ENCODE results near the gene ABCC4. TPM values are rescaled to one million over a fixed set of nuclear protein-coding genes. Genes with fewer than 3 reads are reported as not detected.

Gene ABCC4
- total RNA-seq, 1 experiment from 2014 or later = 32.3 TPM

DNA sequence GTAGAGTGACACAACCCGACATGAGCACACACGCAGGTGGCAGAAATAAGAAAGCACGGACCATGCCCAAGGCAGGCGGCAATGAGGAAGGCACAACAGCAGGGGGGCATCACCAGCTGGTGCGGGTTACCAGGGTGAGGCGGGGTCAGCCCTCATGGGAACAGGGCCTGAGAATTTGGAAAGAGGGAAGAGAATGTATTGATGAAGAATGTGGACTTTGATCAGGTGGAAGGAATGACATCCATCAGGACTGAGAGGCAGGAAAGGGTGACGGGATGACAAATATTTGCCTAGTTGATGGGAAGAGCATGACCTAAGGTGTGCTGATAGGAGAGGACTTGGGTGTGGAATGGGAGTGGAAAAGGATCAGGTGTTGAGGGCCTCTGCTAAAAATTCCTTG lies 177.5 kb downstream of the ABCC4 start:
- no peaks in the 10 kb centered on the region for H3K27me3 ChIP-seq (ENCODE audit: low read length)
- H3K9ac ChIP-seq (ENCODE audit: low read length) = no peak overlapping the region
- no peak for DNase-seq

DNA sequence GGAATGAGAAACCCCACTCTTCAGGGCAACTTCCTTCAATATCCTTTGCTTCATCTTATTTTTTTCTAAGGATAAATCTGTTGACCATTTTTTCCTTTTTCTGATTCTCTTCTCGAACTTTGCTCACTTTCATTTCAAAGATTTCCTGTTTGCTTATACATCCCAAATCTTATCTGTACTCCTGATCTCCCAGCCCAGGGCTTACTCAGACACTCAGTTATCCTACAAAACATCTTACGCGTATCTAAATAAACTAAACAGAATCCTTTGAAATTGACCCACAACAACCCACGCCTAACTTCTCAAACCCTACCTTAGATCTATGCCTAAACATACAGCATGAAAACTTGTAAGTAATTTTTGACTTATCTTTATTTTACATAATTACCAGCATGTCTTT lies 179.2 kb downstream of the ABCC4 start:
- no peak for DNase-seq
- Histone ChIP-seq H2AFZ (ENCODE audit: low read length) (no peak overlapping the region), H3K36me3 (ENCODE audit: insufficient read depth, low read length) (no peaks in the 10 kb centered on the region), H3K4me3 (ENCODE audit: low read length) (no peak overlapping the region), H3K9me2 (replicated peaks; ENCODE audit: insufficient read depth, low read length) (no peaks in the 10 kb centered on the region), H4K20me1 (ENCODE audit: insufficient read depth, low read depth, low read length) (no peaks in the 10 kb centered on the region), H3K27me3 (ENCODE audit: low read length) (no peaks in the 10 kb centered on the region), H3K9me3 (ENCODE audit: low read length) (no peaks in the 10 kb centered on the region), H3K9ac (ENCODE audit: low read length) (no peak overlapping the region), H3K4me2 (ENCODE audit: low read depth, low read length, poor library complexity, severe bottlenecking) (no peak overlapping the region), H3K79me2 (ENCODE audit: low read length) (no peaks in the 10 kb centered on the region), H3K27ac (ENCODE audit: low read length) (no peak overlapping the region), H3K4me1 (ENCODE audit: low read length) (no peaks in the 10 kb centered on the region)

More for the DNA sequence above, 177.5 kb downstream of the ABCC4 start:
- H3K79me2 ChIP-seq (ENCODE audit: low read length) = no peaks in the 10 kb centered on the region
- H3K4me3 ChIP-seq (ENCODE audit: low read length) = no peak overlapping the region
- no peaks in the 10 kb centered on the region for H3K9me2 ChIP-seq (replicated peaks; ENCODE audit: insufficient read depth, low read length)
- no peak overlapping the region for H3K27ac ChIP-seq (ENCODE audit: low read length)
- H3K4me2 ChIP-seq (ENCODE audit: low read depth, low read length, poor library complexity, severe bottlenecking) = no peak overlapping the region
- no peak overlapping the region for H2AFZ ChIP-seq (ENCODE audit: low read length)
- H4K20me1 ChIP-seq (ENCODE audit: insufficient read depth, low read depth, low read length) = no peaks in the 10 kb centered on the region
- H3K9me3 ChIP-seq (ENCODE audit: low read length) = no peaks in the 10 kb centered on the region
- H3K4me1 ChIP-seq (ENCODE audit: low read length) = no peaks in the 10 kb centered on the region
- H3K36me3 ChIP-seq (ENCODE audit: insufficient read depth, low read length) = no peaks in the 10 kb centered on the region

DNA sequence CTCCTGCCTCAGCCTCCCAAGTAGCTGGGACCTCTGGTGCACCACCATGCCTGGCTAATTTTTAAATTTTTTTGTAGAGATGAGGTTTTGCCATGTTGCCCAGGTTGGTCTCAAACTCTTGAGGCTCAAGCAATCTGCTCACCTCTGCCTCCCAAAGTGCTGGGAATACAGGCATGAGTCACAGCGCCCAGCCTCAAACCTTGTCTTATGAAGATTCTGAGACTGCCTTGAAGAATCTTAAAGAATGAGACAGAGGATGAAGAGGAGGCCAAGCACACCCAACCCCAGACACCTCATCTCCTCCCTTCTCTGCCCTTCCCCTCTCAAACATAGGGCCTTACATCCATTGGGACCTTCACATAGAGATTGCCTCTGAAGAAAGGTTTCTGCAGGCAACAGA lies 179.7 kb downstream of the ABCC4 start:
- Histone ChIP-seq H3K9me3 (ENCODE audit: low read length) (no peaks in the 10 kb centered on the region), H3K4me1 (ENCODE audit: low read length) (no peaks in the 10 kb centered on the region), H2AFZ (ENCODE audit: low read length) (no peak overlapping the region), H3K4me2 (ENCODE audit: low read depth, low read length, poor library complexity, severe bottlenecking) (no peak overlapping the region), H3K27me3 (ENCODE audit: low read length) (no peaks in the 10 kb centered on the region), H3K79me2 (ENCODE audit: low read length) (no peaks in the 10 kb centered on the region), H3K27ac (ENCODE audit: low read length) (no peak overlapping the region), H4K20me1 (ENCODE audit: insufficient read depth, low read depth, low read length) (no peaks in the 10 kb centered on the region), H3K9ac (ENCODE audit: low read length) (no peak overlapping the region), H3K9me2 (replicated peaks; ENCODE audit: insufficient read depth, low read length) (no peaks in the 10 kb centered on the region), H3K36me3 (ENCODE audit: insufficient read depth, low read length) (no peaks in the 10 kb centered on the region), H3K4me3 (ENCODE audit: low read length) (no peak overlapping the region)
- DNase-seq = no peak

DNA sequence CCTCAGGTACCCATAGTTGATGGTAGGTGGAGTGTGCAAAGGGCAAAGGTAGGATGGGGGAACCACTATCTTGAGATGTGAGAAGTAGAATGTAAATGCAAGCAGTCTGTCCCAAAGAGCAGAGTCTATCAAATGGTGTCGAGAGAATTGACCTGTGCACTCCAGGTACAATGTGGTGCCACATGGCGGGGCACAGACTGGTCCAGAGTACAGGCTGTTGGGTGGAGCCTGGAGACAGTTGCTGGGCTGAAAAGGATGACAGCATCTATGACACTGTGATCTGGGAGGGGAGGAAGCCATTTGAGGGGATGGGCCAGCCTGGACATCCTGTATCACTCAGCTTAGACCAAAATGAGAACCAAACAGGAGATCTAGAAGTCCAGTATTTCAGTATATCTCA lies 180.6 kb downstream of the ABCC4 start:
- Histone ChIP-seq H3K27ac (ENCODE audit: low read length) (no peak overlapping the region), H3K4me2 (ENCODE audit: low read depth, low read length, poor library complexity, severe bottlenecking) (no peak overlapping the region), H3K27me3 (ENCODE audit: low read length) (no peaks in the 10 kb centered on the region), H3K9me2 (replicated peaks; ENCODE audit: insufficient read depth, low read length) (no peaks in the 10 kb centered on the region), H3K9me3 (ENCODE audit: low read length) (no peaks in the 10 kb centered on the region), H3K4me3 (ENCODE audit: low read length) (no peak overlapping the region), H3K9ac (ENCODE audit: low read length) (no peak overlapping the region), H3K4me1 (ENCODE audit: low read length) (no peaks in the 10 kb centered on the region), H3K79me2 (ENCODE audit: low read length) (no peaks in the 10 kb centered on the region), H4K20me1 (ENCODE audit: insufficient read depth, low read depth, low read length) (no peaks in the 10 kb centered on the region), H2AFZ (ENCODE audit: low read length) (no peak overlapping the region), H3K36me3 (ENCODE audit: insufficient read depth, low read length) (no peaks in the 10 kb centered on the region)
- no peak for DNase-seq

DNA sequence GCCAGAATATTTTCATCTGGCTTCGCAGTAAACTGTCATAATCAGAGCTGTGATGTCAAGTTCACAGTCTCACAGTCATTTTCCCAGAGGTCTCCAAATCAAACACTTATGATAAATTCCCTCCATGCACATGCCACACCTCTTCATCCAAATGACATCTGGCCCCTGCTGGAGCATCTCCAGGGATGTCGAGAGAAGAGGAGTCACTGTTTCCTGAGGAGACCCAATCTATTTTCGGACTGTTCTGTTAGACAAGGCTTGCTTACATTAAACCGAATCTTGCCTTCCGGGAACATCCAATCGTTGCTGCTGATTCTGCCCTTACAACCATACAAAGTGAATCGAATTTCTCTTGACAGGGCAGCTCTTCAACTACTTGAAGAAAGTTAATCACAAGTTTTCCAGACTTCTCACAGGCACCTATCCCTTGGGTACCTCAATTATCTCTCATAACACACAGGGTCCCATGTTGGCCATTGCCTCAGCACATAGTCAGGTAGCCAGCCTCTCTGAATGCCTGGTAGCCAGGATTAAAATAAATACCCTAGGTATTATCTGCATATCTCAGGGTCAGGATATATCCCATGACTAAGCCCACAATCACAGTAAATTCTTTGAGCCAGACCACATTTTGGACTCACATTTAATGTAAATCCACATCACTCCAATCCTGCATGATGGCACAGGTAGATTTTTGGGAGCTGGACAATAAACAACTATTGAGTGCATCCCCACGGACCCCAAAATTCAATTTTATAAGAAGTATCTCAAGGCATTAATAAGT lies 182.5 kb downstream of the ABCC4 start:
- H3K27ac ChIP-seq (ENCODE audit: low read length) = no peak overlapping the region
- no peak overlapping the region for H2AFZ ChIP-seq (ENCODE audit: low read length)
- no peaks in the 10 kb centered on the region for H3K4me1 ChIP-seq (ENCODE audit: low read length)
- H3K4me3 ChIP-seq (ENCODE audit: low read length) = no peak overlapping the region
- no peaks in the 10 kb centered on the region for H4K20me1 ChIP-seq (ENCODE audit: insufficient read depth, low read depth, low read length)
- no peaks in the 10 kb centered on the region for H3K36me3 ChIP-seq (ENCODE audit: insufficient read depth, low read length)
- DNase-seq = no peak
- no peak overlapping the region for H3K9ac ChIP-seq (ENCODE audit: low read length)
- no peaks in the 10 kb centered on the region for H3K9me3 ChIP-seq (ENCODE audit: low read length)
- no peaks in the 10 kb centered on the region for H3K27me3 ChIP-seq (ENCODE audit: low read length)
- H3K79me2 ChIP-seq (ENCODE audit: low read length) = no peaks in the 10 kb centered on the region
- no peaks in the 10 kb centered on the region for H3K9me2 ChIP-seq (replicated peaks; ENCODE audit: insufficient read depth, low read length)
- no peak overlapping the region for H3K4me2 ChIP-seq (ENCODE audit: low read depth, low read length, poor library complexity, severe bottlenecking)

DNA sequence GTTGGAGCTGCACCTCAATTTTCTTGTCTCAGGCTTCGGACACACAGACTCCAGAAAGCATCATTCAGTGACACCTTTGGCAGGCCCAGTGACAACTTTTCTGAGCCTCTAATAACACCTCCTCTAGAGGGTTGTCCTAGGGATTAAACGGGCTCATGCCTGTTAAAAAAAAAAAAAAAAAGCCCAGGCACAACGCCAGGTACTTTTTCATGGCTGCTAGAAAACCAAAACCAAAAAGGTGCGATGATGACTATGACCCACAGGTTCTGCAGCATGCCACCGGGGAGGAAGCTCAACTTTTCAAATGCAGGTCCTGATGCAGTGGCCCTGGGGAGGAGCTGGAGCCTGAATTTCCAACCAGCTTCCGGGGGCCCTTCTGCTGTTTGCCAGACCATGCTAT lies 184.2 kb downstream of the ABCC4 start:
- H2AFZ ChIP-seq (ENCODE audit: low read length) = no peak overlapping the region
- no peak overlapping the region for H3K9ac ChIP-seq (ENCODE audit: low read length)
- H3K9me3 ChIP-seq (ENCODE audit: low read length) = no peaks in the 10 kb centered on the region
- no peak overlapping the region for H3K4me2 ChIP-seq (ENCODE audit: low read depth, low read length, poor library complexity, severe bottlenecking)
- H3K79me2 ChIP-seq (ENCODE audit: low read length) = no peaks in the 10 kb centered on the region
- no peaks in the 10 kb centered on the region for H3K27me3 ChIP-seq (ENCODE audit: low read length)
- H3K4me3 ChIP-seq (ENCODE audit: low read length) = no peak overlapping the region
- no peaks in the 10 kb centered on the region for H3K36me3 ChIP-seq (ENCODE audit: insufficient read depth, low read length)
- H3K27ac ChIP-seq (ENCODE audit: low read length) = no peak overlapping the region
- no peaks in the 10 kb centered on the region for H3K9me2 ChIP-seq (replicated peaks; ENCODE audit: insufficient read depth, low read length)
- no peak for DNase-seq
- H4K20me1 ChIP-seq (ENCODE audit: insufficient read depth, low read depth, low read length) = no peaks in the 10 kb centered on the region
- H3K4me1 ChIP-seq (ENCODE audit: low read length) = no peaks in the 10 kb centered on the region

DNA sequence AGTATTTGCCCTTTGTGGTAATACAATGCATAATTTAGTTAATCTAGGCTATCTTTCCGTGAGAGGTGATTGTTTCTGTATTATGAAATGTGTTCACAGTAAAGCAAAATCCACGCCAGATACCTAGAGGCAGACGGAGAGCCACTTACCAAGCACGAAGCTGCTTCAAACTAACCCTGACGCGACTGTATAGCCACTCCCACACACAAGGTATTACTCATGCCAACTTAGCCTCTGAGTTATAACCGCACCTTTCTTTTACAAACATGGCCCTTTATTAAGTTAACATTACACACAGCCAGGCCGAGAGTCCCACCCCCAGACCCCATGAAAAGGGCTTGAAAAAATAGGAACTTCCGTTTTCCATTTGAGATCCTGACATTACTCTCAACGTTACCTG lies 185.7 kb downstream of the ABCC4 start:
- Histone ChIP-seq H3K9me2 (replicated peaks; ENCODE audit: insufficient read depth, low read length) (no peaks in the 10 kb centered on the region), H4K20me1 (ENCODE audit: insufficient read depth, low read depth, low read length) (no peaks in the 10 kb centered on the region), H3K9ac (ENCODE audit: low read length) (no peak overlapping the region), H3K4me1 (ENCODE audit: low read length) (no peaks in the 10 kb centered on the region), H3K4me2 (ENCODE audit: low read depth, low read length, poor library complexity, severe bottlenecking) (no peak overlapping the region), H3K27ac (ENCODE audit: low read length) (no peak overlapping the region), H2AFZ (ENCODE audit: low read length) (no peak overlapping the region), H3K79me2 (ENCODE audit: low read length) (no peaks in the 10 kb centered on the region), H3K36me3 (ENCODE audit: insufficient read depth, low read length) (no peaks in the 10 kb centered on the region), H3K9me3 (ENCODE audit: low read length) (no peaks in the 10 kb centered on the region), H3K4me3 (ENCODE audit: low read length) (no peak overlapping the region), H3K27me3 (ENCODE audit: low read length) (no peaks in the 10 kb centered on the region)
- no peak for DNase-seq

DNA sequence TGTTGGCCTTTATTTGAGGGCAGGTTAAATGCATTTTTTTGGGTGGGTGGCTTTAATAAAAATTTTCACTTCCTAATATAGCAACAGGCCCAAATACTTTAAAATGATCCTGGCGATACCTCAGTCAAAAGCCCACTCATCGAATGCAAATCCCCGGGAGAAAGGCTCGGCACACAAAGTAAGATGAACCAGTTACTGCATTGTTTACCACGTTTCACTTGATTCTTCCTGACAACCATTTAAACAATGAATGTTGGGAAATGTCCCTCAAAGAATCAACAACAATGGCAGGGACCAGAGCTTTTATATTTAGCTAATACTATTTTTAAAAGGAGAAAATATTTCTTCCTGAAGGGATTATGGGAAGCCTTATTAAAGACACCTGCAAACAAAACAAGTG lies 187.7 kb downstream of the ABCC4 start:
- Histone ChIP-seq H3K27ac (ENCODE audit: low read length) (no peak overlapping the region), H3K4me1 (ENCODE audit: low read length) (no peaks in the 10 kb centered on the region), H3K27me3 (ENCODE audit: low read length) (no peaks in the 10 kb centered on the region), H3K9ac (ENCODE audit: low read length) (no peak overlapping the region), H3K4me2 (ENCODE audit: low read depth, low read length, poor library complexity, severe bottlenecking) (no peak overlapping the region), H2AFZ (ENCODE audit: low read length) (no peak overlapping the region), H3K9me3 (ENCODE audit: low read length) (no peaks in the 10 kb centered on the region), H3K36me3 (ENCODE audit: insufficient read depth, low read length) (no peaks in the 10 kb centered on the region), H3K79me2 (ENCODE audit: low read length) (no peaks in the 10 kb centered on the region), H4K20me1 (ENCODE audit: insufficient read depth, low read depth, low read length) (no peaks in the 10 kb centered on the region), H3K9me2 (replicated peaks; ENCODE audit: insufficient read depth, low read length) (no peaks in the 10 kb centered on the region), H3K4me3 (ENCODE audit: low read length) (no peak overlapping the region)
- no peak for DNase-seq

Data from Karpas-422 (cell line).